Uterus (tissue), 4 donors: Measurements from ENCODE around the gene CNPPD1. TPM values are rescaled to one million over a fixed set of nuclear protein-coding genes. Genes with fewer than 3 reads are reported as not detected.

Source experiments
- DNase-seq, 2 donors: peaks; one replicate each; pipeline ENCODE4 v3.0.0-alpha.2; 2019 to 2020
- H3K27ac ChIP-seq, 2 donors: fragments of 200-600 bp; sonication (generic); 1 replicate in 1 of 2; 2 replicates in 1 of 2; pipeline ENCODE4 v1.5.1; 2016 to 2018
- H3K27me3 ChIP-seq, 2 donors: fragments of 200-600 bp; sonication (generic); one replicate each; pipeline ENCODE4 v1.5.1; 2018 to 2019; ENCODE audit warnings: control low read depth in 1 of 2
- H3K36me3 ChIP-seq, 2 donors: fragments of 200-600 bp; sonication (generic); one replicate each; pipeline ENCODE4 v1.5.1; 2019; ENCODE audit warnings: control low read depth in 1 of 2
- H3K4me1 ChIP-seq, 2 donors: fragments of 200-600 bp; sonication (generic); one replicate each; pipeline ENCODE4 v1.5.1; 2018 to 2019; ENCODE audit warnings: control low read depth in 1 of 2
- H3K4me3 ChIP-seq, 2 donors: fragments of 200-600 bp; sonication (generic); 1 replicate in 1 of 2; 2 replicates in 1 of 2; pipeline ENCODE4 v1.5.1; 2018 to 2019; ENCODE audit warnings: mild to moderate bottlenecking in 1 of 2
- H3K9me3 ChIP-seq, 2 donors: fragments of 200-600 bp; sonication (generic); one replicate each; pipeline ENCODE4 v1.5.1; 2019; ENCODE audit warnings: control low read depth in 1 of 2
- POLR2A ChIP-seq, 2 donors: fragments of 450-650 bp; IDR thresholded peaks; one replicate each; pipeline ENCODE4 v1.6.1; 2016; ENCODE audit warnings: antibody characterized with exemption in 2 of 2, mild to moderate bottlenecking in 1 of 2, moderate library complexity in 1 of 2
- intact Hi-C: fragments of 100-400 bp; cut with DNase I; formaldehyde crosslinking; loops from one replicate; pipeline ENCODE4 v1.15.1; 2023; ENCODE audit warnings: low total_unique reads
- total RNA-seq, 4 donors: library from RNA; depleted of rRNA in 3 of 4; stranded (reverse); fragments of >200 nt in 3 of 4; gene quantifications; one replicate each; pipeline versions ENCODE4 v1.1.0 to v1.2.4, GENCODE V29; 2014 to 2023
- TF ChIP-seq, protein P1 (sequence below), 4 experiments: fragments of 200-600 bp in 2 of 4; fragments of 450-650 bp in 2 of 4; sonication (generic) in 2 of 4; IDR thresholded peaks; one replicate each; pipeline ENCODE4 v1.5.1; 2016 to 2019; ENCODE audit warnings: antibody characterized with exemption in 4 of 4, mild to moderate bottlenecking in 2 of 4, moderate library complexity in 1 of 4
- donor health status: DM: yes; HTN: yes; CAD: no.

The CNPPD1 gene
- total RNA-seq, 4 donors from 2014 or later = 3.1 to 56.2 (median 35.8) TPM

DNA sequence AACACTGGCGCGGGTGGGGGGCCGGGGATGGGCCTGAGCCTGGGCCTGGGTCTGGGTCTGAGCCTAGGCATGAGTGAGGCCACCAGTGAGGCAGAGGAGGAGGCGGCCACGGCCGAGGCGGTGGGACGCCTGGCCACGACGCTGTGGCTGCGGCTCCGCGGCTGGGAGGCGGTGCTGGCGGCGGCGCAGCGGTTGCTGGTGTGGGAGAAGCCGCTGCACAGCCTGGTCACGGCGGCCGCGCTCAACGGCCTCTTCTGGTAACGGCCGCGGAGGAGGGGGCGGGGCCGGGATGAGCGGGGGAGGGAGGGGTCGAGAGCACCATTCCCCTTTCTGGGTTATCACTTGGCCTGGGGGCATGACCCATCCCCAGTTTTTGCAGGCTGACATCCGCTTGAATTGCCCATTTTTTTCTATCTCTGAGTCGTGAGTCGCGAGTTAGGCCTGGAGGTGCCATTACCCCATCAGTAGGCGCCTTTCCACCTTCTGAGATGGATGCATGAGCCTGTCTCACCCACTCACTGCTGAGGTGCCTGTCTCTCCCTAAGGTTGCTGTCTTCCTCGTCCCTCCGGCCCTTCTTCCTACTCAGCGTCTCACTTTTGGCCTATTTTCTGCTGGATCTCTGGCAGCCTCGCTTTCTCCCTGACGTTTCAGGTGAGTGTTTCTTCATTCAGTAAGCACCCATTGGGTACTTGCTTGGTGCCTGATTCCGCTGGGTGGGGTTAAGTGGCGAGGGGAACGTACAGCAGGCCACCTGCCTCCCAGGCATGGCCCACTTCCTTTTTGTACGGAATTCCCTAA is 1.9 kb upstream of the CNPPD1 start:
- no peaks in the 10 kb centered on the region for H3K27me3 ChIP-seq
- H3K9me3 ChIP-seq = no peaks in the 10 kb centered on the region
- TF ChIP-seq, protein P1, sequence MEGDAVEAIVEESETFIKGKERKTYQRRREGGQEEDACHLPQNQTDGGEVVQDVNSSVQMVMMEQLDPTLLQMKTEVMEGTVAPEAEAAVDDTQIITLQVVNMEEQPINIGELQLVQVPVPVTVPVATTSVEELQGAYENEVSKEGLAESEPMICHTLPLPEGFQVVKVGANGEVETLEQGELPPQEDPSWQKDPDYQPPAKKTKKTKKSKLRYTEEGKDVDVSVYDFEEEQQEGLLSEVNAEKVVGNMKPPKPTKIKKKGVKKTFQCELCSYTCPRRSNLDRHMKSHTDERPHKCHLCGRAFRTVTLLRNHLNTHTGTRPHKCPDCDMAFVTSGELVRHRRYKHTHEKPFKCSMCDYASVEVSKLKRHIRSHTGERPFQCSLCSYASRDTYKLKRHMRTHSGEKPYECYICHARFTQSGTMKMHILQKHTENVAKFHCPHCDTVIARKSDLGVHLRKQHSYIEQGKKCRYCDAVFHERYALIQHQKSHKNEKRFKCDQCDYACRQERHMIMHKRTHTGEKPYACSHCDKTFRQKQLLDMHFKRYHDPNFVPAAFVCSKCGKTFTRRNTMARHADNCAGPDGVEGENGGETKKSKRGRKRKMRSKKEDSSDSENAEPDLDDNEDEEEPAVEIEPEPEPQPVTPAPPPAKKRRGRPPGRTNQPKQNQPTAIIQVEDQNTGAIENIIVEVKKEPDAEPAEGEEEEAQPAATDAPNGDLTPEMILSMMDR (IDR thresholded peaks at IDR 0.05) = no peak
- no peak for TF ChIP-seq POLR2A (IDR thresholded peaks at IDR 0.05)
- peaks cover 0 to 7% of the 10 kb centered on the region in 2 donors for H3K4me1 ChIP-seq
- H3K4me3 ChIP-seq = peak overlapping the region; percentile 82 to 83
- H3K36me3 ChIP-seq = no peaks in the 10 kb centered on the region
- intact Hi-C loops = no loop called here
- DNase-seq = peak in 1 of 2 donors; percentile 49
- H3K27ac ChIP-seq = peak overlapping the region; percentile 97 to 98

- peak; percentile 87 to 88 for DNase-seq
- Histone ChIP-seq H3K9me3 (no peaks in the 10 kb centered on the region), H3K4me1 (peaks cover 0 to 7% of the 10 kb centered on the region in 2 donors), H3K36me3 (no peaks in the 10 kb centered on the region), H3K27ac (peak within 1 kb of the TSS; percentile 97 to 98), H3K27me3 (no peaks in the 10 kb centered on the region), H3K4me3 (peak within 1 kb of the TSS; percentile 82 to 83)
- intact Hi-C loops = no loop called here
- TF ChIP-seq, protein P1 (IDR thresholded peaks at IDR 0.05) = peak in 3 of 4 experiments; percentile 58 to 65 (median 58)
- peak; percentile 90 to 100 for TF ChIP-seq POLR2A (IDR thresholded peaks at IDR 0.05)
Observed at GRCh38 chr2:219177552-219178376, 1.0 kb upstream of the CNPPD1 start, which contains the start of gene RETREG2. TSS of gene RETREG2 (plus strand) at chr2:219178275. CDS start at chr2:219178353, 78 bp downstream.

DNA sequence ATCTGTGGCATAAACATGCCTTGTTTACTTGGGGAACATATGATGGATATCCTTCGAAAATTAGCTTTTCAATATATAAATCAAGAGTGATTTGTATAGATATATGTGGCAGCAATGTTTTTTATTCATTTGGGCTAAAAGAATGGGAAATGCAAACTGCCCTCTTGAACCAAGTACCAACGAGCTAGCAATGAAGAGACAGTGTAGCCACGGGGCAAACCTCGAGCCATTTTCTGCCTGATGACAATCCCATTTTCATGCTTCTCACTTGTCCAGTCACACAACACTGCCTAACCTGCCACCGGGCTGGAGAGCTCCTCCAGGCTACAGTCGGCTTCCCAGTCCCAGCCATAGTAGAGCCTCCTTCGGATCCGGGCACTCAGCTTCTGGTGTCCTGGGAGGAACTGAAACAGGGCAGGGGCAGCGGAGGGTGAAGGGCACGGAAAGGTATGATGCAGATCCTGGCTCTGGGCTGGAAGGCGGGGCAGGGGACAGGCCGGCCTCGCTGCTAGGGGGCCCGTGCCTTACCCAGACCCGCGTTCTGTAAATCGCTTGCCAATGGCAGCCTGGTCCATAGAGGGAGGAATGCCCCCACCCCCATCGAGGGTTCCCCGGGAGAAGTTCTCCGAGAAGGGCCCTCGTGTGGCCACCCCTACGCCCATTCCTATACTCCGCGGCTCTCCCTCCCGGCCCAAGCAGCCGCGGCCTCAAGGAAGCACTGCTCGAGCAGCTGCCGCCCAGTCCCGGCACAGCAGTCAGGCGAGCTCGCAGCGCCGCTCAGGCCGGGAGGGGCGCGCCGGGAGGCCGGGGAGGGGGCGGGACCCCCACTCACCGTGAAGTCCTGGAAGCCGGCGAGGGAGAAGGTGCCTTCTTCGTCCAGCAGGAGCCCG is 552 bp downstream of the CNPPD1 start:
- Histone ChIP-seq H3K4me1 (peaks cover 0 to 7% of the 10 kb centered on the region in 2 donors), H3K36me3 (no peaks in the 10 kb centered on the region)

DNA sequence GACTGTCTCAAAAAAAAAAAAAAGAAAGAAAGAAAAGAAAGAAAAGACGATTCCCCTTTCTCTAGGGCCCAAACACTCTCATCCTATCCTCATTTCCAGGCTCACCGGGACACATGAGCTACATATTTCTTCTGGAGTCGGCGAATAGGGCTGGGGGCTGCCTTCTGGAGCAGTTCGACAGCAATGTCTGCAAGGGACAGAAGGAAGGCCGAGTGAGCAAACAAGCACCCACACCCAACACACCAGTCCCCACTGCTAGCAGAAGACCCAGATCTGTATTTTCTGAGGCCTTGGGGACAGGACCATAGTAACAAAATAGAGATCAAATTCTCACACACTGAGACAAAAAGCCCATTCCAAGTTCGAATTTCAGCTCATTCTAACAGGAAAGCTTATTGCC is 1.2 kb downstream of the CNPPD1 start:
- Histone ChIP-seq H3K4me3 (peak overlapping the region in 1 of 2 donors; percentile 82), H3K27me3 (no peaks in the 10 kb centered on the region), H3K4me1 (peaks cover 0 to 7% of the 10 kb centered on the region in 2 donors), H3K9me3 (no peaks in the 10 kb centered on the region), H3K27ac (peak overlapping the region; percentile 97 to 98), H3K36me3 (no peaks in the 10 kb centered on the region)
- TF ChIP-seq POLR2A (IDR thresholded peaks at IDR 0.05) = no peak
- TF ChIP-seq, protein P1 (IDR thresholded peaks at IDR 0.05) = no peak
- DNase-seq = no peak
- intact Hi-C loops = no loop called here

More for the DNA sequence above, 552 bp downstream of the CNPPD1 start:
- Histone ChIP-seq H3K9me3 (no peaks in the 10 kb centered on the region), H3K27me3 (no peaks in the 10 kb centered on the region), H3K27ac (peak overlapping the region; percentile 97 to 98), H3K4me3 (peak overlapping the region; percentile 82 to 83)
- peak in 1 of 2 donors; percentile 52 for DNase-seq
- intact Hi-C loops = no loop called here
- no peak for TF ChIP-seq POLR2A (IDR thresholded peaks at IDR 0.05)
- TF ChIP-seq, protein P1 (IDR thresholded peaks at IDR 0.05) = peak in 2 of 4 experiments; percentile 16 to 26
